ENCODE data around the gene DHRS7.

GRCh38 chr14:60170948-60171347, 5.8 kb upstream of the DHRS7 start:
- TF ChIP-seq, protein P1, sequence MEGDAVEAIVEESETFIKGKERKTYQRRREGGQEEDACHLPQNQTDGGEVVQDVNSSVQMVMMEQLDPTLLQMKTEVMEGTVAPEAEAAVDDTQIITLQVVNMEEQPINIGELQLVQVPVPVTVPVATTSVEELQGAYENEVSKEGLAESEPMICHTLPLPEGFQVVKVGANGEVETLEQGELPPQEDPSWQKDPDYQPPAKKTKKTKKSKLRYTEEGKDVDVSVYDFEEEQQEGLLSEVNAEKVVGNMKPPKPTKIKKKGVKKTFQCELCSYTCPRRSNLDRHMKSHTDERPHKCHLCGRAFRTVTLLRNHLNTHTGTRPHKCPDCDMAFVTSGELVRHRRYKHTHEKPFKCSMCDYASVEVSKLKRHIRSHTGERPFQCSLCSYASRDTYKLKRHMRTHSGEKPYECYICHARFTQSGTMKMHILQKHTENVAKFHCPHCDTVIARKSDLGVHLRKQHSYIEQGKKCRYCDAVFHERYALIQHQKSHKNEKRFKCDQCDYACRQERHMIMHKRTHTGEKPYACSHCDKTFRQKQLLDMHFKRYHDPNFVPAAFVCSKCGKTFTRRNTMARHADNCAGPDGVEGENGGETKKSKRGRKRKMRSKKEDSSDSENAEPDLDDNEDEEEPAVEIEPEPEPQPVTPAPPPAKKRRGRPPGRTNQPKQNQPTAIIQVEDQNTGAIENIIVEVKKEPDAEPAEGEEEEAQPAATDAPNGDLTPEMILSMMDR (IDR thresholded peaks at IDR 0.05) = no peak
- no peak for TF ChIP-seq POLR2A (IDR thresholded peaks at IDR 0.05)
